ENCODE results near the gene ADAM12.
A peak's percentile ranks its signal among the peaks of the same experiment; 100 is the strongest.
"Not testable (repeated sequence)": the region's sequence is repeated elsewhere in the genome, so short reads cannot be mapped to it uniquely, and the experiment has no call there.

Gene ADAM12

GRCh38 chr10:126392068-126392467 is 3.8 kb upstream of the ADAM12 start:
- Histone ChIP-seq H3K9ac (ENCODE audit: low read depth in 1 of 2, low read length in 2 of 2) (no peak overlapping the region), H3K9me3 (ENCODE audit: control insufficient read depth in 1 of 2, low read length in 2 of 2) (no peaks in the 10 kb centered on the region), H3K4me3 (ENCODE audit: low read depth in 1 of 2, low read length in 2 of 2) (no peak overlapping the region), H3K36me3 (ENCODE audit: control insufficient read depth in 1 of 2, insufficient read depth in 2 of 2, low read length in 2 of 2) (no peaks in the 10 kb centered on the region), H3K27ac (ENCODE audit: low read depth, low read length) (no peak overlapping the region), H3K4me1 (ENCODE audit: control insufficient read depth in 1 of 2, insufficient read depth in 2 of 2, low read length in 2 of 2) (no peaks in the 10 kb centered on the region), H3K27me3 (ENCODE audit: control insufficient read depth in 1 of 2, insufficient read depth in 2 of 2, low read length in 2 of 2) (peaks cover 6% of the 10 kb centered on the region in 2 donors)

- H3K27me3 ChIP-seq (ENCODE audit: control insufficient read depth in 1 of 2, insufficient read depth in 2 of 2, low read length in 2 of 2), result peaks cover 6 to 12% of the 10 kb centered on the region in 2 donors
- no peak overlapping the region for H3K4me3 ChIP-seq (ENCODE audit: low read depth in 1 of 2, low read length in 2 of 2)
- no peaks in the 10 kb centered on the region for H3K9me3 ChIP-seq (ENCODE audit: control insufficient read depth in 1 of 2, low read length in 2 of 2)
- no peaks in the 10 kb centered on the region for H3K4me1 ChIP-seq (ENCODE audit: control insufficient read depth in 1 of 2, insufficient read depth in 2 of 2, low read length in 2 of 2)
- H3K36me3 ChIP-seq (ENCODE audit: control insufficient read depth in 1 of 2, insufficient read depth in 2 of 2, low read length in 2 of 2), result no peaks in the 10 kb centered on the region
- H3K27ac ChIP-seq (ENCODE audit: low read depth, low read length), result no peak overlapping the region
- H3K9ac ChIP-seq (ENCODE audit: low read depth in 1 of 2, low read length in 2 of 2), result no peak overlapping the region
These were observed 3.1 kb upstream of the ADAM12 start for GRCh38 chr10:126391192-126391885.

GRCh38 chr10:126390324-126390723 is 2.0 kb upstream of the ADAM12 start:
- H3K27me3 ChIP-seq (ENCODE audit: control insufficient read depth in 1 of 2, insufficient read depth in 2 of 2, low read length in 2 of 2), result peaks cover 6 to 12% of the 10 kb centered on the region in 2 donors
- no peak overlapping the region for H3K4me3 ChIP-seq (ENCODE audit: low read depth in 1 of 2, low read length in 2 of 2)

GRCh38 chr10:126387041-126387921 is 996 bp downstream of the ADAM12 start:
- H3K4me1 ChIP-seq (ENCODE audit: control insufficient read depth in 1 of 2, insufficient read depth in 2 of 2, low read length in 2 of 2), result no peaks in the 10 kb centered on the region
- H3K36me3 ChIP-seq (ENCODE audit: control insufficient read depth in 1 of 2, insufficient read depth in 2 of 2, low read length in 2 of 2), result no peaks in the 10 kb centered on the region
- H3K27me3 ChIP-seq (ENCODE audit: control insufficient read depth in 1 of 2, insufficient read depth in 2 of 2, low read length in 2 of 2), result peaks cover 6 to 12% of the 10 kb centered on the region in 2 donors
- H3K9ac ChIP-seq (ENCODE audit: low read depth in 1 of 2, low read length in 2 of 2), result no peak overlapping the region
- no peaks in the 10 kb centered on the region for H3K9me3 ChIP-seq (ENCODE audit: control insufficient read depth in 1 of 2, low read length in 2 of 2)
- H3K4me3 ChIP-seq (ENCODE audit: low read depth in 1 of 2, low read length in 2 of 2), result peak overlapping the region; percentile 42 to 51
- H3K27ac ChIP-seq (ENCODE audit: low read depth, low read length), result no peak overlapping the region

More at GRCh38 chr10:126390324-126390723, 2.0 kb upstream of the ADAM12 start:
- no peak overlapping the region for H3K27ac ChIP-seq (ENCODE audit: low read depth, low read length)
- no peak overlapping the region for H3K9ac ChIP-seq (ENCODE audit: low read depth in 1 of 2, low read length in 2 of 2)
- H3K36me3 ChIP-seq (ENCODE audit: control insufficient read depth in 1 of 2, insufficient read depth in 2 of 2, low read length in 2 of 2), result no peaks in the 10 kb centered on the region
- no peaks in the 10 kb centered on the region for H3K4me1 ChIP-seq (ENCODE audit: control insufficient read depth in 1 of 2, insufficient read depth in 2 of 2, low read length in 2 of 2)
- no peaks in the 10 kb centered on the region for H3K9me3 ChIP-seq (ENCODE audit: control insufficient read depth in 1 of 2, low read length in 2 of 2)

- H3K36me3 ChIP-seq (ENCODE audit: control insufficient read depth in 1 of 2, insufficient read depth in 2 of 2, low read length in 2 of 2), result no peaks in the 10 kb centered on the region
- peaks cover 6 to 12% of the 10 kb centered on the region in 2 donors for H3K27me3 ChIP-seq (ENCODE audit: control insufficient read depth in 1 of 2, insufficient read depth in 2 of 2, low read length in 2 of 2)
- no peaks in the 10 kb centered on the region for H3K9me3 ChIP-seq (ENCODE audit: control insufficient read depth in 1 of 2, low read length in 2 of 2)
- no peak overlapping the region for H3K27ac ChIP-seq (ENCODE audit: low read depth, low read length)
- H3K4me3 ChIP-seq (ENCODE audit: low read depth in 1 of 2, low read length in 2 of 2), result no peak overlapping the region
- H3K9ac ChIP-seq (ENCODE audit: low read depth in 1 of 2, low read length in 2 of 2), result no peak overlapping the region
- H3K4me1 ChIP-seq (ENCODE audit: control insufficient read depth in 1 of 2, insufficient read depth in 2 of 2, low read length in 2 of 2), result no peaks in the 10 kb centered on the region
These were observed 3.9 kb downstream of the ADAM12 start for GRCh38 chr10:126384269-126384873.

DNA sequence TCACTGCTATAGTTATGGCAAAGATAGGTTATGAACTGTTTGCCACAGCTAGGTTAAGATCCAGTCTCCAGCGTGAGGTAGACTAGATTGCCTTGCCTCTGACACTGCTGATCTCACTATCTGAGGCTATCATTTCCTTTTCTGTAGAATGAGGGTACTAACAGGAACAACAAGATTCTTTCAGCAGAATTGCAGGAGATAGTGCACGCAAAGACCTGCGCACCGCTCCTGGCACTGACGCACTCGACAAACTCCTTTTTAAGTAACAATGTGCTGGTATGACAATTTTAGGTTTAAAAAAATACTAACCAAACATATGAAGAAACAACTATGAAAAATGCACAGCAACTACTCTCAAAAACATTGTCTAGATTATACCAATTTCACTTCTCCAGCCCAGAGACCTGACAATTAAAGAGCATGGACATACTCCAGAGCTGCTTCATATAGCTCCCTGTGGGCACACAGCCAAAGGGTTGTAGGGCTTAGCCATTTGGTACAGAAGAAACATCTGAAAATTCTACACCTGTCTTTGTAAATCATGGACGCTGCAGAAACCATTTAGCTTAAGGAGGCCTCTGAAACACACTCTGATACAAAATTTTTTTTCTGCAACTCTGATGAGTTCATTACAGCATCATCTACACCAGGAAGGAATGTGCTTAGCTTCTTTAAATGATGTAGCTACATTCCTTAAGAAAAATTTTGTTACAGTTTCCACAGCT is 7.8 kb downstream of the ADAM12 start:
- Histone ChIP-seq H3K9me3 (ENCODE audit: control insufficient read depth in 1 of 2, low read length in 2 of 2) (no peaks in the 10 kb centered on the region), H3K4me3 (ENCODE audit: low read depth in 1 of 2, low read length in 2 of 2) (no peak overlapping the region), H3K9ac (ENCODE audit: low read depth in 1 of 2, low read length in 2 of 2) (no peak overlapping the region), H3K36me3 (ENCODE audit: control insufficient read depth in 1 of 2, insufficient read depth in 2 of 2, low read length in 2 of 2) (no peaks in the 10 kb centered on the region), H3K27me3 (ENCODE audit: control insufficient read depth in 1 of 2, insufficient read depth in 2 of 2, low read length in 2 of 2) (no peaks in the 10 kb centered on the region), H3K4me1 (ENCODE audit: control insufficient read depth in 1 of 2, insufficient read depth in 2 of 2, low read length in 2 of 2) (no peaks in the 10 kb centered on the region), H3K27ac (ENCODE audit: low read depth, low read length) (no peak overlapping the region)

- not testable (repeated sequence) for H3K9me3 ChIP-seq (ENCODE audit: control insufficient read depth in 1 of 2, low read length in 2 of 2); H3K36me3 ChIP-seq (ENCODE audit: control insufficient read depth in 1 of 2, insufficient read depth in 2 of 2, low read length in 2 of 2); H3K4me1 ChIP-seq (ENCODE audit: control insufficient read depth in 1 of 2, insufficient read depth in 2 of 2, low read length in 2 of 2); H3K9ac ChIP-seq (ENCODE audit: low read depth in 1 of 2, low read length in 2 of 2); H3K27ac ChIP-seq (ENCODE audit: low read depth, low read length); H3K4me3 ChIP-seq (ENCODE audit: low read depth in 1 of 2, low read length in 2 of 2); H3K27me3 ChIP-seq (ENCODE audit: control insufficient read depth in 1 of 2, insufficient read depth in 2 of 2, low read length in 2 of 2)
These were observed 9.1 kb downstream of the ADAM12 start for GRCh38 chr10:126379166-126379565.

DNA sequence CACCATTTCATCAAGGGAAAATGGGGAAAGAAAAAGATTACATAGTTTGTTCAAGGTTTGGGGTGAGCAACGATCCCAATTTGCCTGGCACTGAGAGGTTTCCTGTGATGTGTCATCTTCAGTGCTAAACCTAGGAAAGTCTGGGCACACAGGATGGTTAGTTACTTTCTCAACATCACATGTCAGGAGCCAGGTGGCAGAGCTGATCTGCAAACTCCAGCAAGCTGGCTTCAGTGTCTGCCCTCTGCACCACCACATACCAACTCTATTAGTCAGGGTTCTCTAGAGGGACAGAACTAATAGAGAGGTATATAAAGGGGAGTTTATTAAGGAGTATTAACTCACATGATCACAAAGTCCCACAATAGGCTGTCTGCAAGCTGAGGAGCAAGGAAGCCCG is 11.3 kb downstream of the ADAM12 start:
- H3K27ac ChIP-seq (ENCODE audit: low read depth, low read length), result no peak overlapping the region
- H3K36me3 ChIP-seq (ENCODE audit: control insufficient read depth in 1 of 2, insufficient read depth in 2 of 2, low read length in 2 of 2), result no peaks in the 10 kb centered on the region
- no peaks in the 10 kb centered on the region for H3K4me1 ChIP-seq (ENCODE audit: control insufficient read depth in 1 of 2, insufficient read depth in 2 of 2, low read length in 2 of 2)
- H3K27me3 ChIP-seq (ENCODE audit: control insufficient read depth in 1 of 2, insufficient read depth in 2 of 2, low read length in 2 of 2), result no peaks in the 10 kb centered on the region
- H3K4me3 ChIP-seq (ENCODE audit: low read depth in 1 of 2, low read length in 2 of 2), result no peak overlapping the region
- no peak overlapping the region for H3K9ac ChIP-seq (ENCODE audit: low read depth in 1 of 2, low read length in 2 of 2)
- no peaks in the 10 kb centered on the region for H3K9me3 ChIP-seq (ENCODE audit: control insufficient read depth in 1 of 2, low read length in 2 of 2)

- Histone ChIP-seq H3K27me3 (ENCODE audit: control insufficient read depth in 1 of 2, insufficient read depth in 2 of 2, low read length in 2 of 2) (no peaks in the 10 kb centered on the region), H3K4me1 (ENCODE audit: control insufficient read depth in 1 of 2, insufficient read depth in 2 of 2, low read length in 2 of 2) (no peaks in the 10 kb centered on the region), H3K36me3 (ENCODE audit: control insufficient read depth in 1 of 2, insufficient read depth in 2 of 2, low read length in 2 of 2) (no peaks in the 10 kb centered on the region), H3K9me3 (ENCODE audit: control insufficient read depth in 1 of 2, low read length in 2 of 2) (no peaks in the 10 kb centered on the region), H3K9ac (ENCODE audit: low read depth in 1 of 2, low read length in 2 of 2) (no peak overlapping the region), H3K4me3 (ENCODE audit: low read depth in 1 of 2, low read length in 2 of 2) (no peak overlapping the region), H3K27ac (ENCODE audit: low read depth, low read length) (no peak overlapping the region)
These were observed 12.2 kb downstream of the ADAM12 start for GRCh38 chr10:126375926-126376554.
